Raji (cell line): ENCODE measurements around the gene ZNF609.

Experiments used
- POLR2A ChIP-seq: IDR thresholded peaks from 2 replicates; pipeline ENCODE4 v1.6.1; 2011; ENCODE audit warnings: low read depth, low read length, control low read depth; ENCODE audit not compliant: insufficient read depth

ZNF609 gene

DNA sequence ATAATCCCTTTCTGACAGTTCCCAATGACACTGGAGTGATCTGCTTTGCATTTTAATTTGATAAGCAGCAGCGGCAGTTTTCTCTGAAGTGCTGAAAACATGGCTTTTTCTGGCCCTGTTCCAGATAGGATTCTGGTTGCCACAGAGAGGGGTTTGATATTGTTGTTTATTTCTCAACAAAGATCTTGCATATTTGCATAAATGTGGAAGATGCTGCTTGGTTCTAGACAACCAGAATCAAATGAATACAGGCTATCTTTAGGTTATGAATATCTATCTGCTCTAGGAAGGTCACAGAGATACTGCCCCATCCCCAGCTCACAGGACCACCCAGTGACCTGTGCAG lies 137.1 kb downstream of the ZNF609 start:
- TF ChIP-seq POLR2A: no peak

DNA sequence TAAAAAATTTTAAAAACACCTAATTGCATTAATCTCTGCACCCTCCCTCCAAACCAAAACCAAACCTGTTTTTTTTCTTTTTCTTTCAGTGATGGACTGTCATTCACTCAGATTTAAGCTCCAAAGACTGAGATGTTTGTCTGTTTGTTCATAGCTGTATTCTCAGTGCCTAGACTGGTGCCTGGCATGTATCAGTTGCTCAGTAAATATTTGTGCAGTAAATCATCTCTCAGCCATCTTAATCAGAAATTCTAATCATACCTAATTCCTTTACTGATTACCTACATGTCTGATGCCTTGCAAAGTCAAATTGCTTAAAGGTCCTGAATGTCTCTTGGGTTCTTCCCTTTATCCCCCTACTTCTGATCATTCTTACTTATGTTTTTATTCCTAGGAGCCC lies 138.8 kb downstream of the ZNF609 start:
- TF ChIP-seq POLR2A: no peak

DNA sequence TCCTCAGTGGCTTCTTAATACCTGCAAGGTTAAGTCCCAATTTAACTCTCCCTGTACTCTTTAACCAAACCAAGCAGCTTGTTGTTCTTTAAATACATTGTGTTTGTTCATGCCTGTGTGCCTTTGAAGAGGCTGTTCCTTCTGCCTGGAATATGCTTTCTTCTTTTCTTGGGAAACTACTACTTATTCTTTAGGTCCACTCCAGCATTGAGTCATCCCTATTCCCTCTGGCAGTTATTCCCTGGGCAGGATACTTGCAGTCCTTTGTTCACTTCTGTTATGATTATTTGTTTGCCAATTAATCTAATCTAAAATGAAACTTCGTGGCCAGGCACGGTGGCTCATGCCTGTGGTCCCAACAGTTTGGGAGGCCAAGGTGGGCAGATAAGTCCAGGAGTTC lies 139.3 kb downstream of the ZNF609 start:
- TF ChIP-seq POLR2A: no peak

DNA sequence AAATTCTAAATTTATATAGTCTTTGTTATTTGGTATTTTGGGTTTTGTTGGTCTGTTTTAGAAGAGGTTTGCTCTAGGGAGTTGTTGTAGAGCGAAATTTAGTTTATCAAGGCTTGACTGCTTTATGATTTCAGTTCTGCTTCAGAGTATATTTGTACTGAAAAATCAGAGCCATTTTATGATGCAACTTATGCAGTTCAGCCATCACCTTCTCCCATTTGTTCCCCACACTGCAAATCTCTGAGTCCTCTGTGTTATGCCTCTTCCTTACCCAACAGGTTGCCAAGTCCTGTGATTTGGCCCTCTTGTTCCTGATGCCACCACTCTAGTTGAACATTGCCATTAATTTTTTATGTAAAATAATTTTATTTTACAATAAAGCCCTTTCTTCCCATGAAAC lies 140.4 kb downstream of the ZNF609 start:
- no peak for TF ChIP-seq POLR2A

DNA sequence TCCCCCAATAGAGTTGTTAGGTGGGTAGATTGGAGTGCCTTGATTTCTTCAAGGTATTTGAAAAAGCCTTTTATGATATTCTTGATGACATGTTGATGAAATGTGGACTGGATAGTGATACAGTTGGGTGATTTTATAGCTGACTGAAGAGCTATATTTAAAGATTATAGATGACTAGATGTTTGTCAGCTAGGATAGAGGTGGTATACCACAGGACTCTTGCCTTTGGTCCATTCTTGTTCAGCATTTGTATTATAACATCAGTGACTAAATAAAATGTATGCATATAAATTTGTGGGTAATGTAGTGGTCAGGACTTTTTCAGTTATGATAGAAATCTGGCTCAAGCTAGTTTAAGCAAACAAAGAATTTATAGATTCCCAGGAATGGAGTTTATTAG lies 143.9 kb downstream of the ZNF609 start:
- TF ChIP-seq POLR2A: no peak

DNA sequence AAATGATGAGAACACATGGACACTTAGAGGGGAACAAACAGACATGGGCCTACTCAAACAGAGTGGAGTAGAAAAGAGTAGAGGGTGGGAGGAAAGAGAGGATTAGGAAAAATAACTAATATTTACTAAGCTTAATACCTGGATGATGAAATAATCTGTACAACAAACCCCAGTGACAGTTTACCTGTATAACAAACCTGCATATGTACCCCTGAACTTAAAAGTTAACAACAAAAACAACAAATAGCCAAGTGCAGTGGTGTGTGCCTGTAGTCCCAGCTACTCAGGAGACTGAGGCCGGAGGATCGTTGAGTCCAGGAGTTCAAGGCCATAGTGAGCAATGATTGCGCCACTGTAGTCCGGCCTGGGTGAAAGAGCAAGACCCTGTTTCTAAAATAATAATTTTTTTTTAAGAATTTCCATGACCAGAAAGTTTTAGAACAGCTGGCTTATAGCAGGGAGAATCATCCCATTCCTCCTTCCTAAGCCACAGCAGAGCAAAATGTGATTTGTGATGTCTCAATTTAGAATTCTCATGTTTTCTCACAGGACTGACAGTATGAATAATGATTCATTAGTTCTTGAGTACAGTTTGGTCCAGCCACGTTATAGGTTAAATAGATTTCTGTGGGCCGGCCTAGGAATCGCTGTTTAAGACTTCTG lies 150.0 kb downstream of the ZNF609 start:
- no peak for TF ChIP-seq POLR2A

DNA sequence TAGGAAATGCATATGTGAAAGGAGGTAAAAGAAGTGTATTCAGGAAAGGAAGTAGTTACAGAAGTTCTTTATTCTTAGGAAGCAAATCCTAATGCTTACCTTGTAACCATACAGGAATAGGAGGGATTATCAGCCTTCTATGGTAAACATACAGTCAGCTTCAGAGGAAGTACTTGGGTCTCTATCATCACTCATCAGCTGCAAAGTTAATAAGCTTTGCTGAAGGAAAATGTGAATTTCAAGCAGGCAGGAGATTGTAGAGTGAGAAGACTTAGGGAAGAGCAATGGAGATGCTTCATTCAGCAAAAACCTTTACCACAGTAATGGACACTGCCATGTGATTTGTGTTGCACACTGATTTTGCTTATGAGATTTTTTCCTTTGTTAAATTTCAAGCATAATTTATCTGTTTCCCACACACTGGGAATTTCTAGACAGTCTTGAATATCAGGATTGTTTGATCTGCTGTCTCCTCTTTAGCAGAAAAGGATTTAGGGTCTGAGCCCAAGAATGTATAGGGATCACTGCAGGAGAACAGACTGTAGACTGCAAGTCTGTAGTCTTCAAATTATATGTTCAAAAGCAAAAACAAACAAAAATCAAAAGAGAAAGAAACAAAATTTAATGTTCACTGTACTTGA lies 150.8 kb downstream of the ZNF609 start:
- TF ChIP-seq POLR2A: no peak

DNA sequence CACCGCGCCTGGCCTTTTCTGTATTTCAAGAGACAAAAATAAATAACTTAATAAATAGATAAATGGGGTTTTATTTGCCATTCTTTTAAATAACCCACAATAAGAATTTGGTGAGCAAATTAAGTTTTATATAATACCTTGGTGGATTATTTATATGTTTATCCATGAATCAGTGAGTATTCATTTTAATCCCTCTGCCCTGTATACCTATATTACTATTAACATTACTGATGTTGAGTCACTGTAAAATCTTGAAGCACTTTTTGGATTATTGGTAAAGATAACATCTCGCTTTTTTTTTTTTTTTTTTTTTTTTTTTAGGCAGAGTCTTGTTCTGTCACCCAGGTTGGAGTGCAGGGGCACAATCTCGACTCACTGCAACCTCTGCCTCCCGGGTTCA lies 154.1 kb downstream of the ZNF609 start:
- no peak for TF ChIP-seq POLR2A

DNA sequence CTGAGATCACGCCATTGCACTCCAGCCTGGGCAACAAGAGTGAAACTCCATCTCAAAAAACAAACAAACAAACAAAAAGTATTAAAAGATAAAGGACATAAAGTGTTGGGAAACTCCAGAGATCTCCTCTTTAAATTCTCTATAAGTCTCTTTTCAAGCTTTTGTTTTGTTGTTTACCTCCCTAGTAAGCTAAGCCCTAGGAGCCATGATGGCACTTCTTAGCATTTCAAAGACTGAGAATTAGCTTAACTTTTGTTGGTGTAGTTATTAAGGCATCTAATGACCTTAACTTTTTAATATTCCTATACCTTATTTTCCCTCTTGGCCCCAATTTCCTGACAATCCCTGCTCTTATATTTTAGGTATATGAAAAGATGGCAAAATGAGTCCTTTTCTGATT lies 157.3 kb downstream of the ZNF609 start:
- TF ChIP-seq POLR2A: no peak

DNA sequence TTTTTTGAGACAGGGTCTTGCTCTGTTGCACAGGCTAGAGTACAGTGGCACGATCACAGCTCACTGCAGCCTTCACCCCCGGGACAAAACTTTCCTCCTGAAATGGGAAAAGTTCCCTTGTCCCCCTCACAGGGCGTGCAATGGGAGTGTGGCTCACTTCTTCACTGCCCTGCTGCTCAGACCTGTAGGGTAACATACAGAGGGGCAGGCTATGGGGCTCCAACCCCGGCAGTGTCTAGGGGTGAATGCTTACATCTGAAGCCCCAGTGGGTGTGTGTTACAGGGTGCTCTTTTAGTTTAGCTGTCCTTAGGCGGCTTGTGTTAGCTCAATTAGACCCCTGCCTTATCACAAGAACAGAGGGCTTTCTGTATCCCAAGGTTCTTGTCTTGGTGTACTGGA lies 157.8 kb downstream of the ZNF609 start:
- TF ChIP-seq POLR2A: no peak

DNA sequence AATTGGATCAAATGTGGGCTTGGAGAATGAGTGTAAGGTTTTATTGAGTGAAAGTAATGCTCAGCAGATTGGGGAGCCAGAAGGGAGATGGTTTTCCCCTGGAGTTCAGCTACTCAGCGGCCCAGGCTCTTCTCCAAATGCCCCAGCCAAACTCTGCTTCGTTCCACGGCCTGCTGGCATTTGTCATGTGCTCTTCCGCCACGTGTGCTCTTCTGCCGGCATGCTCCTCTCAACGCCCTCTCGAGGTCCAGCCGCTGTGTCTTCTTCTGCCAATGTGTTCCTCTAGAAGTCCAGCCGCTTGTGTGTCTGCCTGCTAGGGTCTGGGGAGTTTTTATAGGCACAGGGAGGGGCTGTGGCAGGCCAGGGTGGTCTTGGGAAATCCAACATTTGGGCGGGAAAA lies 158.2 kb downstream of the ZNF609 start:
- no peak for TF ChIP-seq POLR2A

DNA sequence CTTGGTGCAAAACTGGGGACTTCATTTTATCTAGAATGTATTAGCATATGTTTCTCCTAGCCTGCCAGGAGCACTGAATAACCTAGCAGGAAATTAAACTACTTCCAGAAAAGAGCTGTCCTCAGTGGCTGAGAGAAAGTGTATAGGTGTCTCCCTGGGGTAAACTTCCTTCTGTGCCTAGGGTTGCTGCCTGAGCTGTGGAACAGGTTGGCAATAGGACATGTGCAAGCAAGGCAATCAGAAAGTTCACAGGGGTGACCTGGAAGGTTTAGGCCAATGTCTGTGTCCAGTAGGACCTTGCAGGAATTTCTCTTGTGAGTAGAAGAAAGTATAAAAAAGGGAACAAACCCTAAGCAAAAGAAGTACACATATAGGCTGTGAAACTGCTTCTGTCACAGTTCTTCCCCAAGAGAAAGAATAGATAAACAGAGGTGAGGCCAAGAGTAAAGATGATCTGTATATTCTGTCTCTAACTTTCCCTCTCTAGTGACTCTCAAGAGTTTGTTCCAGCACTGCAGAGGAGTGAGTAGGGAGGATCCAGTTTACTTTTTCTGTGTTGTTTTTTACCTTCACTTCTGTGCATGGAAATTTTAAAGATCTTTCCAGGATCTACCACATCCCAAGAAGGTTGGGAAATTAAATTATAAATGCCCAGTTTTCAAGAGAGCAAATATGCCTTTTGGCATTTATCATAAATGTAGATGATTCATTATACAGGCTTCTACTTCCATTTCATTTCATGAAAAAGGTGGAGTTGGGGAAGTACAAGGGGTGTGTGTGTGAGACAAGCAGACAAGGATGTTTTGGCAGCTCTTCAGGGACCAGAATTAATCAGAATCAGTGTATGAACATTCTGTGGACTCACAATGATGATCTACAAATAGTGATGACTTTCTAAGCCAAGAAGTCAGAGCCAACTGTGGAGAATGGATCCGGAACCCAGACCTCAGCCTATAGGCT lies 159.8 kb downstream of the ZNF609 start:
- TF ChIP-seq POLR2A: no peak

DNA sequence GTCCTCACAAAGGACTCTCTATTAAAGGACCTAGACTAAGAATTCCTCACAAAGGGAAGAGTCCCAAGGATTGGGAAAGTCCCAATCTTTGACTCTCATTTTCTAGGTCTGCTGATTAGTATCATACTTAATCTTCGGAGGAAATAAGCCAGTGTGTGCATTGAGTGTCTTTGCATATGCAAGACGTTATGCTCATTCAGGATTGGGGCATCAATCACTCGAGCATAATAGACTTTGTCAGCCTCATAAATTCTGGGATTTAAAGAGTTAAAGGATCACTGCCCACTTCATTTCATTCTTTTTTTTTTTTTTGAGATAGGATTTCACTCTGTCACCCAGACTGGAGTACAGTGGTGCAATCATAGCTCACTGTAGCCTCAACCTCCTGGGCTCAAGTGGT lies 160.7 kb downstream of the ZNF609 start:
- no peak for TF ChIP-seq POLR2A

DNA sequence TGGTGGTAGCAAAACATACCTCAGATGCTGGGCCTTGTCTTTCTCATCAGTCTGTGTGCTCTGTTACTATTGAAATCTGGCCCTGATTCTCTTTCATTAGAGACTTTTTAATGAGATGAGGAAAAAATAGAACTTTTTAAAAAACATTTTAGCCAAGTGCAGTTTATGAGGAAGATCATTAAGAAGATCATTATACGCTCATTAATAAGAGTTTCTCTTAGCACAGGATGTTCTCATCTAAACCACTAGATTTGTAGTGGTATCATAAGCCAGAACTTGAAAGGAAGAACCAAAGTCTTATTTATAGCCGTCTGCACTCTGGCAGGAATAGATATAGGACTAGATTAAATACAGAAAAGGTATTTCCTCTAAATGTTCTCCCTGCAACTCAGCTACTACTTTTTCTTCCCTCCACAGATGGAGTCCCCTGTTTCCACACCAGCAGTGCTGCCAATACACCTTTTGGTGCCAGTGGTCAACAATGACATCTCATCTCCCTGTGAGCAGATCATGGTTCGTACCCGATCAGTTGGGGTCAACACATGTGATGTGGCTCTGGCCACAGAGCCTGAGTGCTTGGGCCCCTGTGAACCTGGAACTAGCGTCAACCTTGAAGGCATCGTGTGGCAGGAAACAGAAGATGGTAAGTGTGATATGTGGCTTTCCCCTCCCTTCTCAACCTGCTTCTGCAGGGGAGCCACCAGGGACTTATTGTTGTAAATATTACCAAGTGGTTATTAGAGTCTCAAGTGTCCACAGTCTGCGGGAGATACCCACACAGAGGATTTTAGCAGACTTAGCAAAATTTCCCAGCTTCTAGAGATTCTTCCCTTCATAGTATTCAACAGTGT lies 162.3 kb downstream of the ZNF609 start:
- TF ChIP-seq POLR2A: no peak

DNA sequence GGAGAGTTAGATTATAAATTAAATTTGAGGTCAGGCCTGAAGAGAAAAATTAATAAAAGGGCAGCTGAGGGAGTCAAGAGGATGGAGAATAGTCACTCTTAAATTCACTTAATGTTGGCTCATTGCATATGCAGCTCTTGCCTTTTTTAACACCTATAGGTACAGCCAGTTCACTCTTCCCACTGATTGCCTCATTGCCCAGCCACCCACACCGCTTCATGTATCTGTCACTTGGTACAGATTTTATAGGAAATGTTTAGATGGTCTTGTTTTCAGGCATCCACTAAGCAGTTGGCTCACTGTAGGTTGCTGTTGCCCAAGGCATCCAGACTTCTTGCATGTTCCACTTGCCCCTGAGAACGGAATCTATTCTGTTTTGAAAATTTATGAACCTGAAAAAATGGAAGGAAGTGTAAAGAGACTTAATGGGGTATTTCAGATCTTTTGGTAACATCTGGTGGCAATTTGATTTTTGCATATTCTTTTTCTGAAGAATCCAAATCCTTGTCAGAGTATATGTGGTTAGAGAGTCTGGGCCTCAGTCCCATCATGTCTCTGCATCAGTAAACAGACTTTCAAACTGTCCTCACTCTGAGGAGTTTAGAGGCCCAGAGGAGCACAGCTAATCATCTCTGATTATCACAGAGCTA lies 163.1 kb downstream of the ZNF609 start:
- TF ChIP-seq POLR2A: no peak

DNA sequence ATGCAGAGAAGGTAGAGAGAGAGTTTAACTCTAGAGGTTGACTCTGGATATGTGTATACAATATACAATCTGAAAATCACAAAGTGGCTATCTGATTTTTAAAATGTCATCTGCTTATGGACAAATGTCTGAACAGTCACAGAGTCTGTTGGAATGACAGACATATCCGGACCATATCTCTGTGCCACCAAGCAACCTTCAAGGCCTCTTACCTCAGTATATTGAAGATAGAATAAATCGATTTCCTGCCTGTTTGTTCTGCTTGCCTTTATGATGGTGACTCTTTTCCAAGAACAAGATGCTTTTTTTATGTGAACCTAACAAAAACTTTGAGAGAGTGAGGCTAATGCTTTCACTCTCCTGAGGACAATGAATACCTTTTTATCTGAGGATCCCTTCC lies 163.9 kb downstream of the ZNF609 start:
- TF ChIP-seq POLR2A: no peak
